ENCODE data around the gene CTAGE9. TPM values are rescaled to one million over a fixed set of nuclear protein-coding genes. Genes with fewer than 3 reads are reported as not detected.

CTAGE9 gene
- total RNA-seq, 4 donors from 2014 or later = not detected

DNA sequence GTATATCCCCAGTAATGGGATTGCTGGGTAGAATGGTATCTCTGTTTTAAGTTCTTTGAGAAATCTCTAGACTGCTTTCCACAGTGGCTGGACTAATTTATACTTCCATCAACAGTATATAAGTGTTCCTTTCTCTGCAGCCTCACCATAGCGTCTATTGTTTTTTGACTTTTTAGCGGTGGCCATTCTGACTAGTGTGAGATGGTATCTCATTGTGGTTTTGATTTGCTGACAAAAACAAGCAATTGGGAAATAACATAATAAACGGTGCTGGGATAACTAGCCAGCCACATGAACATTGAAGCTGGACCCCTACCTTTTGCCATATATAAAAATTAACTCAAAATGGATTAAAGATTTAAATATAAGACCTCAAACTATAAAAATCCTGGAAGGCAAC is 23.8 kb downstream of the CTAGE9 start:
- H3K36me3 ChIP-seq = no peaks in the 10 kb centered on the region
- no peaks in the 10 kb centered on the region for H3K27me3 ChIP-seq
- H3K9me3 ChIP-seq = no peaks in the 10 kb centered on the region
- H3K27ac ChIP-seq = no peak overlapping the region
- TF ChIP-seq, protein P1, sequence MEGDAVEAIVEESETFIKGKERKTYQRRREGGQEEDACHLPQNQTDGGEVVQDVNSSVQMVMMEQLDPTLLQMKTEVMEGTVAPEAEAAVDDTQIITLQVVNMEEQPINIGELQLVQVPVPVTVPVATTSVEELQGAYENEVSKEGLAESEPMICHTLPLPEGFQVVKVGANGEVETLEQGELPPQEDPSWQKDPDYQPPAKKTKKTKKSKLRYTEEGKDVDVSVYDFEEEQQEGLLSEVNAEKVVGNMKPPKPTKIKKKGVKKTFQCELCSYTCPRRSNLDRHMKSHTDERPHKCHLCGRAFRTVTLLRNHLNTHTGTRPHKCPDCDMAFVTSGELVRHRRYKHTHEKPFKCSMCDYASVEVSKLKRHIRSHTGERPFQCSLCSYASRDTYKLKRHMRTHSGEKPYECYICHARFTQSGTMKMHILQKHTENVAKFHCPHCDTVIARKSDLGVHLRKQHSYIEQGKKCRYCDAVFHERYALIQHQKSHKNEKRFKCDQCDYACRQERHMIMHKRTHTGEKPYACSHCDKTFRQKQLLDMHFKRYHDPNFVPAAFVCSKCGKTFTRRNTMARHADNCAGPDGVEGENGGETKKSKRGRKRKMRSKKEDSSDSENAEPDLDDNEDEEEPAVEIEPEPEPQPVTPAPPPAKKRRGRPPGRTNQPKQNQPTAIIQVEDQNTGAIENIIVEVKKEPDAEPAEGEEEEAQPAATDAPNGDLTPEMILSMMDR (IDR thresholded peaks at IDR 0.05) = no peak
- TF ChIP-seq POLR2A (IDR thresholded peaks at IDR 0.05) = no peak
- no peaks in the 10 kb centered on the region for H3K4me1 ChIP-seq
- DNase-seq = no peak
- H3K4me3 ChIP-seq = no peak overlapping the region

DNA sequence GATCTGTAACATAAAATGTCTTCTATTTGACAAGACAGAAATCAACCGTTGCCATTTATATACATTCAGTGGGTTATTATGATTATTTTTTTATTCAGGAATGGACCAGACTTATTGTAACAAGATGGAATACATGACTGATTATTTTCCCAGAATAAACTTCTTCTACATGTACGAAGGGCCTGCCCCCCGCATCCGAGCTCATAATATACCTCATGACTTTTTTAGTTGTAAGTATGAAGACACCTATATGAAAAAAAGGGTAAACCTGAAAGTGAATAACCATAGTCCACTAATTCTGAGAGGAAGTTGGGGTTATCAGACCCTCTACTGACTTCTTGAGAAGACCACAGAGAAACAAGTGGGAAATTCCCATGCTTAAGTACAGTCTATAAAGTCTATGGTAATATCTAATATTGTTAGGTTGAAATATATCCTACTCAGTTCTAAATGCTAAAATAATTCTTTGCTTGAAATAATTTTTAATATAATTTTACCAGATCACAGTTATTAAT is 25.5 kb downstream of the CTAGE9 start:
- TF ChIP-seq, protein P1 (IDR thresholded peaks at IDR 0.05) = no peak
- no peak for TF ChIP-seq POLR2A (IDR thresholded peaks at IDR 0.05)
- no peaks in the 10 kb centered on the region for H3K27me3 ChIP-seq
- no peaks in the 10 kb centered on the region for H3K4me1 ChIP-seq
- H3K9me3 ChIP-seq = no peaks in the 10 kb centered on the region
- no peaks in the 10 kb centered on the region for H3K36me3 ChIP-seq
- DNase-seq = peak in 1 of 3 donors; percentile 18
- no peak overlapping the region for H3K4me3 ChIP-seq
- no peak overlapping the region for H3K27ac ChIP-seq

DNA sequence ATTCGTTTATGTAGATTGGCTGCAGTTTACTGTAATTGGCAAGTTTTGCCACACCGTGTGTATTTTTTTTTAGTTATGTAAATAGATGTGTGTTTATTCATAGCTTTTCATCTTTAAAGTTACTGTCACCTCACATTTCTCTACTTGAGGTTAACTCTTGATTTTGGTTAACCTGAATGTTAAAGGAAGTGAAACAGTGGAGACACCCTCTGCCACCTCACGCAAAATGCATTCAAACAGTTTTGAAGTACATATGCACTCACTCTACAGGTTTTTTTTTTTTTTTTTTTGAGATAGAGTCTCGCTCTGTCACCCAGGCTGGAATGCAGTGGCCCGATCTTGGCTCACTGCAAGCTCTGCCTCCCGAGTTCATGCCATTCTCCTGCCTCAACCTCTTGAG is 27.3 kb downstream of the CTAGE9 start:
- TF ChIP-seq, protein P1 (IDR thresholded peaks at IDR 0.05) = no peak
- TF ChIP-seq POLR2A (IDR thresholded peaks at IDR 0.05) = no peak
- no peak for DNase-seq
- H3K4me3 ChIP-seq = no peak overlapping the region

DNA sequence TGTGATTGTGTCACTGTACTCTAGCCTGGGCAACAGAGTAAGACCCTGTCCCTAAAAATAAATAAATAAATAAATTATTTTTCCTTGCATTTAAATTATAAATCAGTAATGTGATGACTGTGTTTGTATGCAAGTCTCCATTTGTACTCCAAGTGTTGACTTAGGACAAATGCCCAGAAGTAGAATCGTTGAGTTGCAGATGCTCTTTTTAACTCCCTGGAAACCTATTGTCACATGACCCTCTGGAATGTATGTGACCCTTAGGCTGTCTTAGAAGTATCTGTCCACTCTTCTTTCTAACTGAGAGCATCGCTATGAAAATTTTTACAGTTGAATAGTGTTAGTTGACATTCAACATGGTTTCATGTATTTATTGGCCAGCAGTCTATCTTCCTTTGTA is 28.4 kb downstream of the CTAGE9 start:
- H3K36me3 ChIP-seq = no peaks in the 10 kb centered on the region
- no peak overlapping the region for H3K4me3 ChIP-seq
- DNase-seq = no peak
- no peaks in the 10 kb centered on the region for H3K27me3 ChIP-seq
- H3K27ac ChIP-seq = no peak overlapping the region
- TF ChIP-seq, protein P1 (IDR thresholded peaks at IDR 0.05) = no peak
- no peak for TF ChIP-seq POLR2A (IDR thresholded peaks at IDR 0.05)
- no peaks in the 10 kb centered on the region for H3K4me1 ChIP-seq
- no peaks in the 10 kb centered on the region for H3K9me3 ChIP-seq

More for the DNA sequence above, 27.3 kb downstream of the CTAGE9 start:
- no peaks in the 10 kb centered on the region for H3K36me3 ChIP-seq
- H3K4me1 ChIP-seq = no peaks in the 10 kb centered on the region
- H3K27ac ChIP-seq = no peak overlapping the region
- no peaks in the 10 kb centered on the region for H3K27me3 ChIP-seq
- H3K9me3 ChIP-seq = no peaks in the 10 kb centered on the region

DNA sequence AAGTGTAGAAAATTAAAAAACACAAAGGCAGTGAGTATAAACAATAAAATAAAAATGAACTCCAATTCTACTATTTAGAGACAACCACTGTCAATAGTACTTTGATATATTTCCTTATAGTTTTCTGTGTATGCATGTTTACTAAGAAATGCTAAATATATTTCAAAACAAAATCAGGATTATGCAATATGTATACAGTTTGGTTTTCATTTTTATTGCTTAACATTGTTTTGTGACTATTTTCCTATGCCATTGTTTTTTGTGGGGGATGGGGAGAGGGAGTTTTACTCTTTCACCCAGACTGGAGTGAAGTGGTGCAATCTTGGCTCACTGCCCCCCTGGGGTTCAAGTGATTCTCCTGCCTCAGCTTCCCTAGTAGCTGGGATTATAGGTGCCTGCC is 29.2 kb downstream of the CTAGE9 start:
- DNase-seq = no peak
- Histone ChIP-seq H3K27ac (no peak overlapping the region), H3K27me3 (no peaks in the 10 kb centered on the region), H3K4me1 (no peaks in the 10 kb centered on the region), H3K36me3 (no peaks in the 10 kb centered on the region), H3K4me3 (no peak overlapping the region), H3K9me3 (no peaks in the 10 kb centered on the region)
- TF ChIP-seq, protein P1 (IDR thresholded peaks at IDR 0.05) = no peak
- TF ChIP-seq POLR2A (IDR thresholded peaks at IDR 0.05) = no peak

DNA sequence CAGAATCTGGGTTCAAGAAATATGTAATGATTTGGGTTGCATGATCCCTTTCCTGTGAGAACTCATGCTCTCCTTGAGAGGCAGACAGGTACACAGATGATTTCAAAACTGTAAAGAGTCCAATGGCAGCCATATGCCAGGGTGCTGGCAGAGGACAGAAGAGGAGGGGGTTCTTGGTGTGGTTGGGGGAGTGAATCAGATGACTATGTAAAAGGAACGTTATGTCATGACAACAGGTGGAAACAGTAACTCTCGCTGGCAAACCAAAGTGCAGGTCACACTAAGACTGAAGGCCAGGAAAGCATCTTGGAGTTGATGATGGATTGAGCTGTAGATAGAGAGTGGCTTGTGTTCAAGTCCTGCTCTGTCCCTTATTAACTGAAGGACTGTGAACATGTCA is 29.9 kb downstream of the CTAGE9 start:
- no peaks in the 10 kb centered on the region for H3K27me3 ChIP-seq
- H3K4me1 ChIP-seq = no peaks in the 10 kb centered on the region
- no peaks in the 10 kb centered on the region for H3K9me3 ChIP-seq
- H3K36me3 ChIP-seq = no peaks in the 10 kb centered on the region
- no peak overlapping the region for H3K27ac ChIP-seq
- TF ChIP-seq, protein P1 (IDR thresholded peaks at IDR 0.05) = no peak
- no peak for TF ChIP-seq POLR2A (IDR thresholded peaks at IDR 0.05)
- H3K4me3 ChIP-seq = no peak overlapping the region
- no peak for DNase-seq

Data from Peyer's patch (tissue), 4 donors.